HG03060 (cell line): ENCODE results near the gene APOA5.

Experiments used
- ATAC-seq: cut with Tn5 transposase; IDR thresholded peaks from one replicate; pipeline ENCODE4 v1.9.1; 2021; ENCODE audit warnings: low read depth, moderate number of reproducible peaks; ENCODE audit not compliant: unreplicated experiment

APOA5 gene

DNA sequence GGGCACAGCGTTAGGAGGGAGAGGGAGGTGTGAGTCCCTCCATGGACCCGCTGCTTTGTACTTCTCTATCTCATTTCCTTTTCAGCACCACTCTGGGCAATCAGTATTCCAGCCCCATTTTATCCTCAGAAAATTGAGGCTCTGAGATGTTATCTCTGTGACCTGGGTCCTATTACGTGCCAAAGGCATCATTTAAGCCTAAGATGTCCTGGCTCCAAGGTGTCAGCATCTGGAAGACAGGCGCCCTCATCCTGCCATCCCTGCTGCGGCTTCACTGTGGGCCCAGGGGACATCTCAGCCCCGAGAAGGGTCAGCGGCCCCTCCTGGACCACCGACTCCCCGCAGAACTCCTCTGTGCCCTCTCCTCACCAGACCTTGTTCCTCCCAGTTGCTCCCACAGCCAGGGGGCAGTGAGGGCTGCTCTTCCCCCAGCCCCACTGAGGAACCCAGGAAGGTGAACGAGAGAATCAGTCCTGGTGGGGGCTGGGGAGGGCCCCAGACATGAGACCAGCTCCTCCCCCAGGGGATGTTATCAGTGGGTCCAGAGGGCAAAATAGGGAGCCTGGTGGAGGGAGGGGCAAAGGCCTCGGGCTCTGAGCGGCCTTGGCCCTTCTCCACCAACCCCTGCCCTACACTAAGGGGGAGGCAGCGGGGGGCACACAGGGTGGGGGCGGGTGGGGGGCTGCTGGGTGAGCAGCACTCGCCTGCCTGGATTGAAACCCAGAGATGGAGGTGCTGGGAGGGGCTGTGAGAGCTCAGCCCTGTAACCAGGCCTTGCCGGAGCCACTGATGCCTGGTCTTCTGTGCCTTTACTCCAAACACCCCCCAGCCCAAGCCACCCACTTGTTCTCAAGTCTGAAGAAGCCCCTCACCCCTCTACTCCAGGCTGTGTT lies 37.2 kb upstream of the APOA5 start:
- ATAC-seq: no peak

DNA sequence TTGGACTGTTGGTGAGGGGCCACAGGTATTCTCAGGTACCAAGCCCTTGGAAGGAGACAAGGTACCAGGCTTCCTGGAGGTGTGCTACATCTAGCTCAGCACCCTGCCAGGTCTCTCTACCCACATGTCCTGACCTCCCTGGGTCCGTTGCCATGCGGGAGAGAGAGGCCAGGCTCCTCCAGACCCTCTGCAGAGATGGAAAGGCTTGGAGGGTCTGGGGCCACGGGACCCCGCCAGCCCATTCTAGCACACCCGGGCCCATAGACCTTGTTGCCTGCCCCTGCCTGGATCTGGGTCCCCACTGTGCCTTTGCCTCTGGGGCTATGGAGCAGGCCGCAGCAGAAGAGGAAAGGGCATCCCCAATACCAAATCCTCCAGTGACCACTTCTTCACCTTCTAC lies 35.8 kb upstream of the APOA5 start:
- no peak for ATAC-seq

DNA sequence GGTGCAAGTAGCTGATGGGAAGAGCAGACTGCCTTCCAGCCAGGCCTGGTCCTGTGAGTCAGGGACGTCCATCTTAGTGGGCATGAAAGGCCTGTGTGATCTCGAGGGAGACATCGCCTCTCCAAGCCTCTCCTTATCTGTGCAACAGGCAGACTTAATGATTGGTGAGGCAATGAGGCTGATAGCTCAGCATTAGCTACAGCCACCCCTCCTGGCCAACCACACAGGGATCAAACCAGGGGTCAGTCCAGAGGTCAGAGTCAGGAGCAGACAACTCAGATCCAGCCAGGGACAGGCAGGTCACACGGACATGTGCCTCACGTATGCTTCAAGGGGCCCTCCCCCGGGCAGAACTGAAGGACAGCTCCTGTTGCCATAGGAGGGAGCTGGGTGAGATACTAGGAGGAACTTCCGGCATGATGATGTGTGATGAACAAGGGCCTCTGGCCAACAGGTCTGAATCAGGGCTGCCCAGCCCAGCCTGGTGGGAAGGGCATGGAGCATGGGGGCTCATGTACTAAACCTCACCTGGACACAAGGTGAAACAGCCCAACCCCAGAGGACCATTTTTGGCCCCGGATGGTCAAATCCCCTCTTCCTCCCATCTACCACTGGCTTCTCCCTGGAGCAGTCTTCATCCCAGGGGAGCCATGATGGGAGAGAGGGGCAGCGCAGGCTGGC lies 35.2 kb upstream of the APOA5 start:
- ATAC-seq: no peak

DNA sequence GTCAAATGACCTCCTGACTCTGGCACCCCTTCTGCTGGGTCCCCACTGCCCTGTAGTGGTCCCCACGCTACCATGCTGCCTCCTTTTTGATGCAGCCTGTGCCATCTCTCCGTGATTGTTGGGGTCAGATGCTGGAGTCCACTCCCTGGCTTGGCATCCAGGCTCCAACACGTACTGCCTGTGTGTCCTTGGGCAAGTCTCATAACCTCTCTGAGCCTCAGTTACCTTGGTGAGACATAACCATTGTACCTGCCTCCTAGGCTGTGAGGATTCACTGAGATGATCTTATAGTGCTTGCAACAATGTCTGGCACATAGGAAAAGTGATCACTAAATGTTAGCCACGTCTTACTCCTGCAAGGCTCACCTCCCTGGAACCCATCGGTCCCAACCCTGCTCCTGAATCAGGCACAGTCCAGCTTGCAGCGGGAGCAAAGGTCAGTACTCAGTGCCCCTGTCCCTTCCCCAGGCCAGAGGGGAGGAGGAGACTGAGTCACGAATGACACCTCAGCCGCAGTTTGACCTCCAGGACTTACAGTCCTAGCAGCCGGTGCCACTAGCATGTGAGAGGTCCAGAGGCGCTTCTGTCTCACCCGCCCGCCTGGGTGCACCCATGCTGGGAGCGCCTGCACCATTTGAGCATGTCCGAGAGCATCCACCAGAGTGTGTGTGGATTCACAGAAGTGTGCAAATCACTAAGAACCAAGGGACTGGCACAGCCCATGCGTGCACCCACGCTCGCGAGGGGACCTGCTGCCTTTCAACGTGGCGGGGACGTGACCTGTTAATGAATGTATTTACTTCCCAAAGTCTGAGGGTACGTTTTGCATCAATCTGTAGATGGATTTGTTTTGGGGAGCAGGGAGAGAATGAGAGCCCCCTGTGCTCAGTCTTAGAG lies 34.4 kb upstream of the APOA5 start:
- ATAC-seq: no peak

DNA sequence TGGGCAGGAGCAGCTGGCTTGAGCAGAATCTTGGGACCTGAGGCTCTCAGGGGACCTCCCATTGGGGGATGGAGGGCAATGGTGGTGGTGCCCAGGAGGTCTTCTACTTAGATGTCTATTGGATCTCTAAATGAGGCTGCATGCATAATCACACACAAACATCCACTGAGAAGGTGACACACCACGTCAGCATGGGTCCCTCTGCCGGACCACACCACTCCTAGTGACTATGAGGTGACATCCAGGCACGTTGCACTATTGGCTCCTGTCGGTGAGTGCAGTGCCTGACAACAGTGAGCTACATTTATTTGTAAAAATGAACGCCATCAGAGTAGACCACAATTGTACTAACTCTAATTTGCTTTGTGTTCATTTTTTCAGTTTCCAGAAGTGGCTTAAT lies 33.8 kb upstream of the APOA5 start:
- ATAC-seq: no peak

DNA sequence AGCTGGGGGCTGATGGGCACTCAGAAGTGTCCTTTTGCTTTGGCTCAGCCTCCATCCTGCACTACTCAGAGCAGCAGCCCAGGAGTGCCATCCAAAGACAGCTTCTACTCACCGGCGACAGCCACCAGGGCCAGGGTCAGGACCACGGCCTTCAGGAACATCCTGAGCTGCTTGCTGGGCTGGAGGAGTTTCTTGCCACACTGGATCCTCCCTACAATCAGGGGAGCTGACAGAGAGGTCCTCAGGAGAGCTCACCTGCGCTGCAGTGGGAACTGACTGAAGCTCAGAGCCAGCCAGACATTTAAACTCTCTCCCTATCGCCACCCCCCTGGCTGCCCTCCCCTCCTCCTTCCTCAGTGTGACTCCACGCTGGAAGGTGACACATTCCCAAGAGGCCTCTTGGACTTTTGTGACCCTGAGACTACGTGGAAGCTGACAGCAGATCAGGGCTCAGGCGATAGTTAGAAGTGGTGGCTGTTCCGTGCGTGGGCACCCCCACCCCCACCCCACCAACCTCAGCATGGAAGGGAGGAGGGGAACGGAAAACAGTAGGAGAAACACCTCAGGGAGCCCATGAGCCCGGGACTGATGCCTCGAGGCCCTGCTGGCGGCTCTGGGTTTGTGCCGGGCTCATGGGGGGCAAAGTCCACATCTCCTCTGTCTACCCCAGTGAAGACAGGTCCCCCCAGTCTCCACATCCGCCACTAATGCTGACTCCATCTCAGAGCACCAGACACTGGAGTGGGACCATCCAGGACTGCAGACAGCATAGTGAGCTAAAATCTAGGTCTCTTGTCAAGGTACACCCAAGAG lies 31.6 kb upstream of the APOA5 start, which contains the start of gene APOA4:
TSS of gene APOA4 (minus strand) at position 274 of the 813 bp plus-strand sequence. CDS start at position 161, 113 bp downstream.
- no peak for ATAC-seq

DNA sequence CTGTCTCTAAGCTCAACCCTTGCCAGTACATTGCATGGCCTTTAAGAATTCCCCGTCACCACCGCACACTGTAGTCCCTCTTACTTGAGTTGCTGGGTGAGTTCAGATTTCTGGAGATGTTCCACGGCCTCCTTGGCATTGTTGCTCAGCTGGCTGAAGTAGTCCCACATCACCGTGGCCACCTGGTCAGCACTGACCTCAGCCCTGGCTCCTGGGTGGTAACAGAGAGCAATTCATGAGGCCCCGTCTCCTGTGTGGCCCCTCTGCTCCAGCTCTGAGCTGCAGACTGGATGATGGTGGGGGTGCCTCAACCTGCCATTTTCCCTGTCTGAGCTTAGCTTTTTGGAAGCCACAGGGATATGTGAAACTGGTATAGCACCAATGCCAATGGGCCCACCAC lies 30.9 kb upstream of the APOA5 start:
- ATAC-seq: no peak

DNA sequence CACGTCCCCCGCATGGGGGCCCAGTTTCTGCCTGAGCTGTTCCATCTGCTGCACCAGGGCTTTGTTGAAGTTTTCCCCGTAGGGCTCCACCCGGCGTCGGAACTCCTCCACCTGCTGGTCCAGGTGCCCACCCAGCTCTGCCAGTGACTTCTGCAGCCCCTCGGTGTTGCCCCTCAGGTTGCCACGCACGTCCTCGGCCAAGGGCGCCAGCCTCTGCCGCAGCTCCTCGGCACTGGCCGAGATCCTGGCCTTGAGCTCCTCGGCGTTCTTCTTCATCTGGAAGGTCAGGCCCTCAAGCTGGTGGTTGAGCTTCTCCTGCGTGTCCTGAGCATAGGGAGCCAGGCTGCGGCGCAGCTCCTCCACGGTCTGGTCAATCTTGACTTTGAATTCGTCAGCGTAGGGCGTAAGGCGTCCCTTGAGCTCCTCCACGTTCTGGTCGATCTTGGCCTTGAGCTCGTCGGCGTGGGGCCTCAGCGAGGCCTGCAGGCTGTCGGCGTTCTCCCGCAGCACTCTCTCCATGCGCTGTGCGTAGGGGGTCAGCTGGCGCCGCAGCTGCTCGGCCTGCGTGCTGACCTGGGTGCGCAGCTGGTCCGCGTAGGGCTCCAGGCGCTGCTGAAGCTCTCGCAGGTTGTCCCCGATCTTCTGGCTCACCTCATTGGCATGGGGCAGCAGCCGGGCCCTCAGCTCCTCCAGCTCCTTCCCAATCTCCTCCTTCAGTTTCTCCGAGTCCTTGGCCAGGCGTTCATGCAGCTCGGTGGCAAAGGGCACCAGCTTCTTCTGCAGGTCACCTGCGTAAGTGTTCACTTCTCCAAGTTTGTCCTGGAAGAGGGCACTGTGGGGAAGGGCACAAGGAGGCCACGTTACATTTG lies 29.6 kb upstream of the APOA5 start:
- ATAC-seq: no peak

DNA sequence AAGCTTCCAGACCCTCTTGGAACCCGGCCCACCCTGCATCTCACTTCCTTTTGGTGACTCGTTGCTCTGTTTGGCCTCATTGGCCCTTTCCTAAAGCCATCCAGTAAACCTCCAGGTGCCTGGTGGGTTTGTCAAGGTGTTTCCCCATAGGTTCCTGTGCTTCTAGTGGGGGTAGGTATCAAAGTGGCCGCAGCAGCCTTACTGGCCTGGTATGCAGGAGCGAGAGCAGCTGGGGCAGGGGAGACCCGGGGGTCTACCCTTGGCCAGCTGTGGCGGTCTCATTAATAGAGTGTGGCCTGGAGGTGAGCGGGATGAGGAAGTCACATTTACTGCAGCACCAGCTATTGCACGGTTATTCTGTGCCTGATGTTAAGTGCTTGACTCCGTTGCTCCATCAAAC lies 27.4 kb upstream of the APOA5 start:
- ATAC-seq: no peak

DNA sequence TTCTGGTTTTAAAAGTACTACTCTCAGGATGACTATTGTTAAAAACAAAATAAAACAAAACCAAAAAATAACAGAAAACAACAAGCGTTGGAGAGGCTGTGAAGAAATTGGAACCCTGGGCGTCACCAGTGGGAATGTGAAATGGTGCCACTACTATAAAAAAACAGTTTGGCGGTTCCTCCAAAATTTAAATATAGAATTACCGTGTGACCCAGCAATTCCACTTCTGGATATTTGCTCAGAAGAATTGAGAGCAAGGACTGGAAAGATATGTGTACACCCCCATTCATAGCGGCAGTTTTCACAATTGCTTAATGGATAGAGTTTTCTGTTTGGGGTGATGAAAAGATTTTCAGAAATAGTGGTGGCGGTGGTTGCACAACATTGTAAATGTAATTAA lies 22.8 kb upstream of the APOA5 start:
- ATAC-seq: no peak

DNA sequence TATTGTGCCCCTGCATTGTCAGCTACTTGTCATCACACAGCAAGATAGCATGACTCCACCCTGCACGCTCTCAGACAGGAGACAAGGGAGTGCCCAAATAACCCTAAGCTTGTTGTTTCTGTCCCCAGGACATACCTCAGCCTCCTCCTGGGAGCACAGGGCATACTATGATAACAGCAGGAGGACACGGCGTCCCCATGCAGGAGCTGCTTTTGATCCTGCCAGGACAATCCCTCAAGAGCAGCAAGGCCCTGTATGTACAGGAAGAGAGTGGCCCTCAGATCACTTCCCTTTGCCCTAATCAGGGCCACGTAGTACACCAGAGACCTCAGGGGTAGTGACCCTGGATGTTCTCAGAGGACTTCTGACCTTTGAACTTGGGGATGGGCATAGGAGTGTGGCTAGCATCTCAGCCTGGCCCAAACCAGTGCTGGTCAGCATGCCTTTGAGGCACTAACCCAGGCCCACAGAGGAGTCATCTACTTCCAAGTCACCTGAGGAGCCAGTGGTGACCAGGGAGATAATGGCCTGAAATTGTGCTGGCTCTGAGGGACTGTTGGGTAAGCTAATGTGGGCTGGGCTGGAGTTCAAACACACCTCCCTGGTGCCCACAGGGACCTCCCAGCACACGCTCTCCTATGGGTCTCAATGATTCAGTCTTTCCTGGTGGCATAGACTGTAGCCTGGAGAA lies 22.2 kb upstream of the APOA5 start:
- ATAC-seq: no peak

DNA sequence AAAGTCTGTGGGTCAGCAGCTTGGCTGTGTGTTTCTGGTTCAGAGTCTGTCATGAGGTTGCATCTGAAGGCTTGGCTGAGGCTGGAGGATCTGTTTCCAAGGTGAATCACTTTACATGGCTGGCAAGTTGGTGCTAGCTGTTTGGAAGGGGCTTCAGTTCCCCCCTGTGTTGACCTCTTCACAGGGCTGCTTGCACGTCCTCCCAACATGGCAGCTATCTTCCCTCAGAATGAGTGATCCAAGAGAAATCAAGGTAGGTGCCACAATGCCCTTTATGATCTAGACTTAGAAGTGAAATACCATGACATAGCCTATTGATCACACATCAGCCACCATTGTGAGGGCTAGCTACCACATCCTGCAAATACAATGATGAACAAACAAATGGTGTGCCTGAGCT lies 21.5 kb upstream of the APOA5 start:
- ATAC-seq: no peak

DNA sequence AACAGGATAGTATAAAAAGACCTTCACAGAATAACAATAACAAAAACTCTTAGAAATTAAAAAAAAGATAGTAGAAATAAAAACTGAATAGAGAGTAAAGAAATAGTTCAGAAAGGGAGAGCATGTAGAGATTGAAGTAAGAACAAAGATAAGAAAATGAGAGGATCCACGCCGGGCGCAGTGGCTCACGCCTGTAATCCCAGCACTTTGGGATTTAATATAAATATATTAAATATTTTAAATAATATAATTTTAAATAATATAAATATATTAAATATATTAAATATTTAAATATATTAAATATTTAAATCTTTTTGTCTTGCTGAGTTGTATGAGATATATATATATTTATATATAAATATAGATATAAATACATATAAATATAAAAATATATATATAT lies 20.4 kb upstream of the APOA5 start:
- ATAC-seq: no peak

DNA sequence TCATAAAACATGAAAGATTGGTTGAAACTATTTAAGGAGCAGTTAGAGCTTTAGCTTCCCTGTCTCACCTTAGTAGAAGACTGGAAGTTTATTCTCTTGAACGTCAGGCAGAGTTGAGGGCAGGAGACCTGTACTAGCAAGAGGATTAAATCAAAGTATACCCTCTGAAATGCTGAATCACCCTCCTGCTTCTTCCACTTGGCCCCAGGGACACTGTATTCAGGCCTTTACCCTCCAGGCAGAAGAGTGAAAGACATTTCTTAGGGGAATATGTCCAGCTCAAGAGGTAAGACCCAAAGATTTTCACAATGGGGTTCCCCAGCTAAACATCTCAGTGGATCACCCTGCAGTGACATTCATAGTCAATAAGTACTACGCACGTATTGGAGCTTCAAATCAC lies 19.5 kb upstream of the APOA5 start:
- ATAC-seq: no peak

DNA sequence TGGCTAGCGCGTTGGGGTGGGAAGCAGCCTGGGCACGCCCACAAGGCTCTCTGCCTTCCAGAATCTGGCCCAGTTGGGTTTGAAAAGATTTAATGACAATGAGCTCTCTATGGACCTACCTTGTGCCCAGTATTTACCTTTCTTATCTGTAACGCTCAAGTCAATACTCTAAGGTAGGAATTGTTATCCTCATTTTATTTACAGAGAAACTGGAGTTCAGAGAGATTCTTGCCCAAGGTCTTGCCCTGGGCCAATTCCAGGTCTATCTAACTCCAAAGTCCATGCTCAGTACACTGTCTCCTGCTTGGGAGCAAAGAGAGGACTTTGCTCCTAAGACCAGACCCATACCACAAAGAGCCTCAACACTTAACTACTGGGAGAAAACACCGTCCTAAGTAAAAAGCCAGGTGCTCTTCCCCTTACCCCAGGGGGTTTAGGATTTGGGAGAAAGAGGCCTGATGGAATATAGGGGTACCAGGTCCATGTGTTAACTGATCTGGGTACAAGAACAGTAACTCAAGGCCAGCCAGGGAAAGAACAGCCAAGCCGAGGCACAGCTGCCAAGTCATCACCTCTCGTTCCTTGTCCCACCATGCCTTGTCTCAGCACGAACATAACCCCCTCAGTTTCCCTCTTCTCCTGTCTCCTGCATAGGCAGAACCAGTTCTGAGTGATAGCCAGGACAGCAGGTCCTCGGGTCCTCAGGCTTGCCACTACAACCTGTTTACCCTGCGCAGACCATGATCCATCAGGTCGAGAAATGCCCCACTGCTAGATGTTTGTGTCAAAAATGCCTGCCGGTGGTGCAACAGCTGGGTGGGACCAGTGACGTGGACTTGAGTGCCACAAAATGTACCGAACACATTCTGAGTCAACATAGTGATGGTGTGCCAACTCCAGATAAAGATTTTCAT lies 16.8 kb upstream of the APOA5 start:
- ATAC-seq: no peak

DNA sequence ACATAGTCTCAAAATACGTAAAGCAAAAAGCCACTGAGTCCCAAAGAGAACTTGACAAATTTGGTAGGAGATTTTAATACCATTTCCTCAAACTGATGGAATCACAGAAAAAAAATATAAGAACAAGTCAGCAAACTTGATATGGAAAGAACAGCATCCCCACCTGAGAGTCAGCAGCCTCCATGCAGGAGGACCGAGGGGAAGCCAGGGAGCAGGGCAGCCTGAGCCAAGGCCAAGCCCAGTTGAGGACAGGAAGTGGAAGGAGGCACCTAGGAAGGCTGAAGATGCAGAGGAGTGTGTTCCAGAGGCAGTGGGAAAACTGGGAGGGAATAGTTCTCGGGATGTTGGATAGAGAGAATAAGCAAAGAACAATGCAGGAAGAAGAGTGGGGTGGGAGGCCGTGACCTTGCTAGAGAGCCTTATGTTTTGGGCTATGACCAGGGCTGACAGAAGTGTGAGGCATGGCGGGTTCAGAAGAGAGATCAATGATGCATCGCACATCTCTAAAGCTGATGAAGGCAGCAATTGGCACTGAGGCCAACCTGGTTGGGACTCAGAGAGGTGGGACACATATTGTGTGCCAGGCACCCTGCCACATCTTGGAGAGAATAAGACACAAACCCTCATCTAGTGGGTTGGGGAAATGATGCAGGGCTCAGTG lies 16.1 kb upstream of the APOA5 start:
- no peak for ATAC-seq

DNA sequence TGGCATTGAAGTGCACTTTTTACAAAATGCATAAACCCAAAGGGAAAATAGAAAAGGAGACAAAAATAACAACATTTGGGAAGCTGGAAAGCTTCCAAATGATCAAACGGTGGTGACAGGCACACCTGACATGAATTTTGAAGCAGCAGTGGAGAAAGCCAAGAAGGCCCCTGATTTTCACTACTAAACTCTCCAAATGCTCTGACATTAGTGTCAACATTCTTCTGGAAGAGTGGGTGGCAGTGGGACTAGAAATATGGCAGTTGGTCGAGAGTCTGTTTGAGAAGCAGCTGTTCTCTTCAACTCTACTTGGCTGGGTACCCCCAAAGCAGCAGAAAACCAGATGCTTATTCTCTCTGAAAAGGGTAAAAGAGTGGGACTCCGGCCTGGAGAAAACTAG lies 12.3 kb upstream of the APOA5 start:
- no peak for ATAC-seq
